Body of pancreas (tissue), 4 donors: ENCODE results near the gene RNF224.

Source experiments
- POLR2A ChIP-seq, 3 donors: fragments of 450-650 bp; IDR thresholded peaks; one replicate each; pipeline ENCODE4 v1.6.1; 2016; ENCODE audit warnings: antibody characterized with exemption in 3 of 3, mild to moderate bottlenecking in 2 of 3
- TF ChIP-seq, protein P1 (sequence below), 7 experiments: fragments of 450-650 bp in 4 of 7; fragments of 200-600 bp in 3 of 7; sonication (generic) in 3 of 7; IDR thresholded peaks; one replicate each; pipeline ENCODE4 v1.5.1; 2016 to 2019; ENCODE audit warnings: antibody characterized with exemption in 7 of 7

DNA sequence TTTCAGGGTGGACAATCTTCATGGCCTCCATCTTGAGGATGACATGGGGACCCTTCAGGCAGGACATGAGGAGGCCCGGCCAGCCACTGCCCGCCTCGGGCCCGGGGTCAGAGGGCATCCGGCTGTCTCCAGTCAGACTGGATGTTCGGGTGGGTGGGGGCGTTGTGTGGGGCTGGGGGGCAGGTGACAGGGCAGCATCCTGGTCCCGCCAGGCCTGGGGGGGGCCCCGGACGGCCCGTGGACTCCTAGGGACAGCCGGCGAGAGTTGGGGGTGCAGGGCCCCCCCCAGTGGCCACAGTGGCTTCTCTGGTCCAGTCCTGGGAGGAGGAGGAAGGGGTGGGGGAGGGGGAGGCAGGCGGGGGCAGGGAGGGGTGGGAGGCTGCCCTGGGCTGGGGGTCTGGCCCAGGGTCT lies 6.2 kb upstream of the RNF224 start:
- TF ChIP-seq, protein P1, sequence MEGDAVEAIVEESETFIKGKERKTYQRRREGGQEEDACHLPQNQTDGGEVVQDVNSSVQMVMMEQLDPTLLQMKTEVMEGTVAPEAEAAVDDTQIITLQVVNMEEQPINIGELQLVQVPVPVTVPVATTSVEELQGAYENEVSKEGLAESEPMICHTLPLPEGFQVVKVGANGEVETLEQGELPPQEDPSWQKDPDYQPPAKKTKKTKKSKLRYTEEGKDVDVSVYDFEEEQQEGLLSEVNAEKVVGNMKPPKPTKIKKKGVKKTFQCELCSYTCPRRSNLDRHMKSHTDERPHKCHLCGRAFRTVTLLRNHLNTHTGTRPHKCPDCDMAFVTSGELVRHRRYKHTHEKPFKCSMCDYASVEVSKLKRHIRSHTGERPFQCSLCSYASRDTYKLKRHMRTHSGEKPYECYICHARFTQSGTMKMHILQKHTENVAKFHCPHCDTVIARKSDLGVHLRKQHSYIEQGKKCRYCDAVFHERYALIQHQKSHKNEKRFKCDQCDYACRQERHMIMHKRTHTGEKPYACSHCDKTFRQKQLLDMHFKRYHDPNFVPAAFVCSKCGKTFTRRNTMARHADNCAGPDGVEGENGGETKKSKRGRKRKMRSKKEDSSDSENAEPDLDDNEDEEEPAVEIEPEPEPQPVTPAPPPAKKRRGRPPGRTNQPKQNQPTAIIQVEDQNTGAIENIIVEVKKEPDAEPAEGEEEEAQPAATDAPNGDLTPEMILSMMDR (IDR thresholded peaks at IDR 0.05): no peak
- TF ChIP-seq POLR2A (IDR thresholded peaks at IDR 0.05): no peak
